ENCODE measurements around the gene ASTE1.
"Not testable (repeated sequence)": the region's sequence is repeated elsewhere in the genome, so short reads cannot be mapped to it uniquely, and the experiment has no call there.

The ASTE1 gene

DNA sequence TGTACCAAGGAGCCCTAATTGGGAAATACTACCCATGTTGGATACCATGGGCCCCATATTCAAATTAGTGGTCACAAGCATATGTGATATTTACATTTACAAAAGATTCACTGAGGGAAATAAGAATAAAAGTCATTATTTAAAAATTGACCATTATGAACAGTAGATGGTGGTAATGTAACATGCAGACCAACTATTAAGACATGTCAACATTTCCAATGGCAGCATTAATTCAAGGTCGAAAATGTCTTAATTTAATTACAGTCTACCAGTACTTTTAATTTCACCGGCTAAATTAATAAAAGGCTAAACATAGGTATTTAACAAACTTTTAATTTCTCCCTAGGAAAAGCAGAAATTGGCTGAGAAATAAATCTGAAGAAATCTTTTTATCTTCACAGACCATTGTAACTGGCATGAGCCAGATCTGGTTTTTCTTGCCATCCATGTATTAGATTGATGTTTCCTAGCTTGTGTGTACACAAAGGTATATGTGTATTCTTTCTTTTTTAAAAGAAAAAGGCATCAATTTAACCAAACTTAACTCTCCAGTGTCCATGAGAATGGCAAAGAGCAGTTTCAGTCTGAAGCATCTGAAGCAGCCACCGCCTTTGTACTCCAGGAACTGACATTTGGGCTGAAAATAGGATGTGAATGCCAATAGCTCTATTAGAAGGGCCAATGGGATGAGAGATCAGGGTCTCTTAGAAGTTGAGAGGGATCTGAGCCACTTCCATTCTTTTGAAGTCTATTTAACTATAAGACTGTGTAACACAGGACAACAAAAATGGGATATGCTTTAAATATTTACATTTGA, 26.6 kb upstream of the ASTE1 start:
- no peaks in the 10 kb centered on the region for H3K4me1 ChIP-seq
- no peak overlapping the region for H3K27ac ChIP-seq
- DNase-seq: no peak
- H3K36me3 ChIP-seq: peaks cover 0 to under 1% (median 0%) of the 10 kb centered on the region in 3 donors
- H3K27me3 ChIP-seq: no peaks in the 10 kb centered on the region
- intact Hi-C loops (cut with DNase I; ENCODE audit: low total_unique reads): no loop called here
- peak in 1 of 2 experiments; percentile 18 for TF ChIP-seq CTCF (IDR thresholded peaks at IDR 0.05)
- no peaks in the 10 kb centered on the region for H3K9me3 ChIP-seq
- H3K4me3 ChIP-seq: no peak overlapping the region

GRCh38 chr3:131050001-131050400, 23.4 kb upstream of the ASTE1 start:
- H3K4me1 ChIP-seq: no peaks in the 10 kb centered on the region
- peaks cover 0 to 6% (median 4%) of the 10 kb centered on the region in 3 donors for H3K36me3 ChIP-seq
- no peak for TF ChIP-seq CTCF (IDR thresholded peaks at IDR 0.05)
- H3K9me3 ChIP-seq: peaks cover 0 to 9% (median 0%) of the 10 kb centered on the region in 3 donors
- intact Hi-C loops (cut with DNase I; ENCODE audit: low total_unique reads): no loop called here
- no peak overlapping the region for H3K4me3 ChIP-seq
- H3K27ac ChIP-seq: no peak overlapping the region
- H3K27me3 ChIP-seq: no peaks in the 10 kb centered on the region
- no peak for DNase-seq

- intact Hi-C loops (cut with DNase I; ENCODE audit: low total_unique reads): no loop called here
- Histone ChIP-seq H3K27ac (no peak overlapping the region), H3K36me3 (peaks cover 0 to 6% (median 4%) of the 10 kb centered on the region in 3 donors), H3K27me3 (no peaks in the 10 kb centered on the region), H3K4me3 (no peak overlapping the region), H3K9me3 (peaks cover 0 to 9% (median 0%) of the 10 kb centered on the region in 3 donors), H3K4me1 (no peaks in the 10 kb centered on the region)
- DNase-seq: no peak
- TF ChIP-seq CTCF (IDR thresholded peaks at IDR 0.05): no peak
These were observed 21.4 kb upstream of the ASTE1 start for GRCh38 chr3:131048030-131048429.

- no peak for TF ChIP-seq CTCF (IDR thresholded peaks at IDR 0.05)
- H3K4me3 ChIP-seq: no peak overlapping the region
- peaks cover 0 to 9% (median 0%) of the 10 kb centered on the region in 3 donors for H3K9me3 ChIP-seq
- H3K4me1 ChIP-seq: no peaks in the 10 kb centered on the region
- H3K27ac ChIP-seq: no peak overlapping the region
- DNase-seq: no peak
- peaks cover 0 to 7% (median 4%) of the 10 kb centered on the region in 3 donors for H3K36me3 ChIP-seq
- no peaks in the 10 kb centered on the region for H3K27me3 ChIP-seq
- intact Hi-C loops (cut with DNase I; ENCODE audit: low total_unique reads): no loop called here
These were observed 21.0 kb upstream of the ASTE1 start for GRCh38 chr3:131047582-131047981.

DNA sequence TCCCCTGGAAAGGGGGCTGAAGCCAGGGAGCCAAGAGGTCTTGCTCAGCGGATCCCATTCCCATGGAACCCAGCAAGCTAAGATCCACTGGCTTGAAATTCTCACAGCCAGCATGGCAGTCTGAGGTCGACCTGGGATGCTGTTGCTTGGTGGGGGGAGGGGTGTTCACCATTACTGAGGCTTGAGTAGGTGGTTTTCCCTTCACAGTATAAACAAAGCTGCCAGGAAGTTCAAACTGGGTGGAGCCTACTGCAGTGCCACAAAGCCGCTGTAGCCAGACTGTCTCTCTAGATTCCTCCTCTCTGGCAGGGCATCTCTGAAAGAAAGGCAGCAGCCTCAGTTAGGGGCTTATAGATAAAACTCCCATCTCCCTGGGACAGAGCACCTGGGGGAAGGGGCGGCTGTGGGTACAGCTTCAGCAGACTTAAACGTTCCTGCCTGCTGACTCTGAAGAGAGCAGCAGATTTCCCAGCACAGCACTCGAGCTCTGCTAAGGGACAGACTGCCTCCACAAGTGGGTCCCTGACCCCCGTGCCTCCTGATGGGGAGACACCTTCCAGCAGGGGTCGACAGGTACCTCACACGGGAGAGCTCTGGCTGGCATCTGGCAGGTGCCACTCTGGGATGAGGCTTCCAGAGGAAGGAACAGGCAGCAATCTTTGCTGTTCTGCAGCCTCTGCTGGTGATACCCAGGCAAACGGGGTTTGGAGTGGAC, 15.8 kb upstream of the ASTE1 start:
- H3K4me3 ChIP-seq; H3K9me3 ChIP-seq; intact Hi-C loops (cut with DNase I; ENCODE audit: low total_unique reads); H3K27me3 ChIP-seq; DNase-seq; H3K4me1 ChIP-seq; H3K36me3 ChIP-seq; H3K27ac ChIP-seq: not testable (repeated sequence)

GRCh38 chr3:131038326-131038725, 11.7 kb upstream of the ASTE1 start:
- TF ChIP-seq CTCF (IDR thresholded peaks at IDR 0.05): no peak
- Histone ChIP-seq H3K27me3 (no peaks in the 10 kb centered on the region), H3K4me1 (peaks cover 0 to 12% (median 0%) of the 10 kb centered on the region in 4 donors), H3K9me3 (no peaks in the 10 kb centered on the region), H3K4me3 (no peak overlapping the region), H3K36me3 (peaks cover 0 to 4% (median 0%) of the 10 kb centered on the region in 3 donors), H3K27ac (no peak overlapping the region)
- DNase-seq: no peak
- intact Hi-C loops (cut with DNase I; ENCODE audit: low total_unique reads): no loop called here
